HUDEP-2 (cell line): Measurements from ENCODE around the gene METTL6.
"Not testable (repeated sequence)": the region's sequence is repeated elsewhere in the genome, so short reads cannot be mapped to it uniquely, and the experiment has no call there.

ENCODE experiments used
- DNase-seq, 76 experiments: peaks; one replicate each; lab custom pipeline; 2025; ENCODE audit not compliant: unreplicated experiment in 76 of 76; lab: John Stamatoyannopoulos, UW

The METTL6 gene

GRCh38 chr3:15405448-15406050 is 21.8 kb downstream of the METTL6 start:
- peak in 22 of 76 experiments; percentile 9 to 50 (median 25) for DNase-seq

- DNase-seq: no peak
Observed at GRCh38 chr3:15404767-15405166, 22.6 kb downstream of the METTL6 start.

- DNase-seq: no peak
Observed at GRCh38 chr3:15403965-15404364, 23.4 kb downstream of the METTL6 start.

GRCh38 chr3:15403495-15403894 is 23.8 kb downstream of the METTL6 start:
- DNase-seq: no peak

- DNase-seq: no peak
Observed at GRCh38 chr3:15401936-15402335, 25.4 kb downstream of the METTL6 start.

DNA sequence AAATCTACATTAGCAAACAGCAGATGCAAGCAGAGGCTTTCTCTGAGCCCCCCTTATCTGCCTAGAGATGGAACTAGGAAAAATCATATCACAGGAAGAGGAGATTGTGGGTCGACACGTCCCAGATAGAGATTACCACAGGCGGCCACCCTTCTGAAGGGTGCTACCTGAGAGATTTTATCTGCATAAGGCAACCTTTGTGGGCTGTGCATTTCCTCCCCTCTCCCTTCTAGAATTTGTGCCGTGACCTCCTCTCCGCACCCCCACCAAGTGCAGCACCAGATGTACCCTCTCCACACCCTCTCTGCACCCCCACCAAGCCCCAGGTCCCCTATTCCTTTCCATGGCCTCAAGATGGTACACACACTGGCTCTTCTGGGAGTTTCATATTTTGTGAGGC is 27.4 kb downstream of the METTL6 start:
- DNase-seq: no peak

DNA sequence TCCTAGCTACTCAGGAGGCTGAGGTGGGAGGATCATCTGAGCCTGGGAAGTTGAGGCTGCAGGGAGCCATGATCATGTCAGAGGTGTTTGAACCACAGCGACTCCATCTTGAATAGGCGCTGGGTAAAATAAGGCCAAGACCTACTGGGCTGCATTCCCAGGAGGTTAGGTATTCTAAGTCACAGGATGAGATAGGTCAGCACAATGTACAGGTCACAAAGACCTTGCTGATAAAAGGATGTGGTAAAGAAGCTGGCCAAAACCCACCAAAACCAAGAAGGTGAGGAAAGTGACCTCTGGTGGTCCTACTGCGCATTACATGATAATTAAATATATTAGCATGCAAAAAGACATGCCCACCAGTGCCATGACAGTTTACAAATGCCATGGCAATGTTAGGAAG is 28.6 kb downstream of the METTL6 start:
- DNase-seq: peak in 11 of 76 experiments; percentile 8 to 44 (median 12)

DNA sequence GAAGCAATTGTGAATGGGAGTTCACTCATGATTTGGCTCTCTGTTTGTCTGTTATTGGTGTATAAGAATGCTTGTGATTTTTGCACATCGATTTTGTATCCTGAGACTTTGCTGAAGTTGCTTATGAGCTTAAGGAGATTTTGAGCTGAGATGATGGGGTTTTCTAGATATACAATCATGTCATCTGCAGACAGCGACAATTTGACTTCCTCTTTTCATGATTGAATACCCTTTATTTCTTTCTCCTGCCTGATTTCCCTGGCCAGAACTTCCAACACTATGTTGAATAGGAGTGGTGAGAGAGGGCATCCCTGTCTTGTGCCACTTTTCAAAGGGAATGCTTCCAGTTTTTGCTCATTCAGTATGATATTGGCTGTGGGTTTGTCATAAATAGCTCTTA is 34.1 kb downstream of the METTL6 start:
- not testable (repeated sequence) for DNase-seq

DNA sequence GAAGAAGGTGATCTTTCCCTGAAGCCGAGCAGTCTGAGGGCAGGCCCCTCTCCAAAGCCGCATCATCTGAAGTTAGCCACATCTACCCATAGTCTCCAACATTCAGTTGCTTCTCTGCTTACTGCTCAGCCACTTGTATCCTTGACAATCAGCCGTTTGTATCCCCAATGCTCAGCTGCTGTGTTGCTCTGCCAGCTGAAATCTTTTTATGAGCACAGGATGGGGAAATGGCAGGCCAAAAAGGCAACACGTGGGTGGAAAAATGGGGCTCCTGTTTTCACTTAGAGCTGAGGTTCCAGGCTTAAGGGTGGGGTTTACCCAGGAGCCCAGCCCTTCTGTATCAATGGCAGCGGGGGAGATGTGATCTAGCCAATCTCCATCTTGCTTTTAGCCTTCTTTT is 36.3 kb downstream of the METTL6 start:
- no peak for DNase-seq

DNA sequence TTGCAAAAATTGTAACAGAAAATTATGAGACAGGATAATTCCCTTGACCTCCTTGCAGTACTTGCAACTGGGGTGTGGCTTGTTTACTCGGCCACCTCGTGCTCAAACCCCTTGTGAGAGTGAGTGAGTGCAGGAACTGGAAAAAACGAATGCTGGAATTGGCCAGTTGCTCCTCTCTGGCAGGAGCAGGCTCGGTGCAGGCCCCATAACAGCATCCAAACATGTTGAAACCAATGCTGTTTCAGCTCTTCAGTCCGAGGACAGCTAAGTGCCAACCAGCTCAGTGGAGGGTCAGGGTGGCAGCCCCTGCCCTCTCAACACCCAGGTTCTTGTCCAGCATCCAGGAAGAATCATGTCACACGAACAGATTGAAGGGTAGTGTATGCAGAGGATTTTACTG is 36.9 kb downstream of the METTL6 start:
- no peak for DNase-seq

DNA sequence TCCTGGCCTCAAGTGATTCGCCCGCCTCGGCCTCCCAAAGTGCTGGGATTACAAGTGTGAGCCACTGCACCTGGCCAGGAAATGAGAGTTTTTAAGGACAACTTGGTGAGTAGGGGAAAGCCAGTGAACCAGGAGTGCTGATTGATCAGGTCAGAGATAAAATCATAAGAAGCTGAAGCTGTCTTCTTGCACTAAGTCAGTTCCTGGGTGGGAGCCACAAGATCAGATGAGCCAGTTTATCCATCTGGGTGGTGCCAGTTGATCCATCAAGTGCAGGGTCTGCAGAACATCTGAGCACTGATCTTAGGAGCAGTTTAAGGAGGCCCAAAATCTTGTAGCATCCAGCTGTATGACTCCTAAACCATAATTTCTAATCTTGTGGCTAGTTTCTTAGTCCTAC is 39.0 kb downstream of the METTL6 start:
- DNase-seq: peak in 2 of 76 experiments; percentile 5 to 8

GRCh38 chr3:15387735-15388134 is 39.6 kb downstream of the METTL6 start:
- DNase-seq: no peak

DNA sequence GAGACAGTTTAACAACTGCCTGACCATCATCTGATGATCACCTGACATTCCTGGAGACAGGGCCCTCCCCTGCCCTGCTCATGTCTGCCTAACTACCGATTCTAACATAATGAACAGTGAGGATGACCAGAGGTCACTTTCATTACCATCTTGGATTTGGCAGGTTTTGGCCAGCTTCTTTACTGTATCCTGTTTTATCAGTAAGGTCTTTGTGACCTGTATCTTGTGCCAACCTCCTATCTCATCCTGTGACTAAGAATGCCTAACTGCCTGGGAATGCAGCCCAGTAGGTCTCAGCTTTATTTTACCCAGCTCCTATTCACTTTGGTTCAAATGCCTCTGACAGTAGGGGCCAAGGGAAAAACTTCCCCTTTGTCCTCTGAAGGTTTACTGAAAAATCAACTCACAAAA is 40.2 kb downstream of the METTL6 start:
- DNase-seq: peak in 5 of 76 experiments; percentile 4 to 28 (median 5)

- DNase-seq: not testable (repeated sequence)
Observed at GRCh38 chr3:15386654-15386955, 40.7 kb downstream of the METTL6 start.

DNA sequence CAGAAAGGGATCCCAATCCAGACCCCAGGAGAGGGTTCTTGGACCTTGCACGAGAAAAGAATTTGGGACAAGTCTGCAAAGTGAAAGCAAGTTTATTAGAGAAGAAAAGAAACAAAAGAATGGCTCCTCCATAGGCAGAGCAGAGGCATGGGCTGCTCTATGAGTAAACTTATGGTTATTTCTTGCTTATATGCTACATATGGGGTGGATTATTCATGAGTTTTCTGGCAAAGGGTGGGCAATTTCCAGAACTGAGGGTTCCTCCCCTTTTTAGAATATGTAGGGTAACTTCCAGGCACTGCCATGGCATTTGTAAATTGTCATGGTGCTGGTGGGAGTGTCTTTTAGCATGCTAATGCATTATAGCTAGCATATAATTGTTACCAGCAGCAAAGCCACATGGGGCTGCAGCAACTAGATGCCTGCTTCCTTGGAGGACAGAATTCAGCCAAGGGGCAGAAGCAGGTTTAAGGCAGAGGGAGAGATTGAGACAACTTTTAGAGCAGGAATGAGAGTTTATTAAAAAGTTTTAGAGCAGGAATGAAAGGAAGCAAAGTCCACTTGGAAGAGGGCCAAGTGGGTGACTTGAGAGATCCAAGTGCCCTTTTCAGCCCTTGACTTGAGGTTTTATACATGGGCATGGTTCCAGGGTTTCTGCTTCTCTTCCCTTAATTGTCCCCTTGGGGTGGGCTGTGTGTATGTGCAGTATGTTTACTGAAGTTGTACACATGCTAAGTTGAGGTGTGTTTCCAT is 41.3 kb downstream of the METTL6 start:
- peak in 6 of 76 experiments; percentile 7 to 23 (median 9) for DNase-seq

DNA sequence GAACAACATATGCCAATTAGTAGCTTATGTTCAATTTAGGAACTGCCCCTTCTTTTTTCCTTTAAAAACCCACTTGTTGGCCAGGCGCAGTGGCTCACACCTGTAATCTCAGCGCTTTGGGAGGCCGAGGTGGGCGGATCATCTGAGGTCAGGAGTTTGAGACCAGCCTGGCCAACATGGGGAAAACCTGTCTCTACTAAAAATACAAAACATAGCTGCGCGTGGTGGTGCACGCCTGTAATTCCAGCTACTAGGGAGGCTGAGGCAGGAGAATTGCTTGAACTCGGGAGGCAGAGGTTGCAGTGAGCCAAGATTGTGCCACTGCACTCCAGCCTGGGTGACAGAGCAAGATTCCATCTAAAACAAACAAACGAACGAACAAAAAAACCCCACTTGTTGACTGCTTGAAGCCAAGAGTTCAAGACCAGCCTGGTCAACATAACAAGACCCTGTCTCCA is 42.1 kb downstream of the METTL6 start:
- not testable (repeated sequence) for DNase-seq

GRCh38 chr3:15384510-15385237 is 42.7 kb downstream of the METTL6 start:
- DNase-seq: peak in 4 of 76 experiments; percentile 4 to 17 (median 6)

DNA sequence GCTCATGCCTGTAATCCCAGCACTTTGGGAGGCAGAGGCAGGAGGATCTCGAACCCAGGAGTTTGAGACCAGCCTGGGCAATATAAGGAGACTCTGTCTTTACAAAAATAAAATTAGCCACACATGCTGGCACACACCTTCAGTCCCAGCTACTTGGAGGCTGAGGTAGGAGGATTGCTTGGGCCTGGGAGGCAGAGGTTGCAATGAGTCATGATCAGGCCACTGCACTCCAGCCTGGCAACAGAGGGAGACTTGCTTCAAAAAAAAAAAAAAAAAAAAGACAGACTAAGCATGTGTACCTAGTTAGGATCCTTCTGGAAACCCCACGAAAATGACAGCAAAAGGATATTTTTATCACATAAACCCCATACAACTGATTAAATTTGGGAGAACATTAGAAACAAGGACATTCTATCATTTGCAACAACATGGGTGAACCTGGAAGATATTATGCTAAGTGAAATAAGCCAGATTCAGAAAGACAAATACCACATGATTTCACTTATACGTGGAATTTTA is 44.9 kb downstream of the METTL6 start:
- DNase-seq: peak in 3 of 76 experiments; percentile 8 to 16 (median 15)

DNA sequence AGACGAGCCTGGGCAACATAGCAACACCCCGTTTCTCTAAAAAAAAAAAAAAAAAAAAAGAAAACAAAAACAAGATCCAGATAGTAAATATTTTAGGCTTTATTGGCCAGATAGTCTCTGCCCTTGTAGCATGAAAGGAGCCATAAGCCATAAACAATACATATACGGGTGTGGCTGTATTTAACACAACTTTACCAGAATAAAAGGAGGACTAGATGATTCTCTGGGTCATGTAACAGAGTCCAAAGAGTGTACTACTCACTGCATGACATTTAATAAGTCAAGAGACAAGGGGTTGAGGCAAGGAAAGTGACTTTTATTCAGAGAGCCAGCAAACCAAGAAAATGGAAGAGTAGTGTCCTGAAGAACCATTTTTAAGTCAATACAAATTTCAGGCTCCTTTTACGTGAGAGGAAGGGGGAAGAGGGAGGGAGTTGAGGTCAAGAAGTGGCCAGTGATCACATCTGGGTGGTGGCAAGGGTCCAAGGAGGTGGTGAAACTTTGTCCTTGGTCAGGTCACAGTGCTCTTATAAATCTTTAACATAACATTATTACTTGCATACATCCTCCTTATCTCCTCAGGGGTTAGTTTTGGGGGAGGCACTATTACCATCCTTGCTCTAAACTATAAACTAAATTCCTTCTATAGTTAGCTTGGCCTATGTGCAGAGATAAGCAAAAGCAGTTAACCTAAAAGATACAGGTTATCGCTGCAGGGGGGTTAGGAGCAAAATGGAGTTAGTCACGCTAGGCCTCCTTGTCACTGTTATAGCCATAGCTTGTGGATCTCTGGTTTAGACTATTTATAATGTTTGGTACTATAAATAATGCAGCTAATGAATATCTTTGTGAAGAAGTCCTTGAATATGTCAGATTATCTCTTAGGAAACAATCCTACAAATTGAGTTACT is 46.1 kb downstream of the METTL6 start:
- peak in 19 of 76 experiments; percentile 2 to 59 (median 16) for DNase-seq
